Forelimb muscle (tissue), 1 donor: ENCODE data around the gene SEL1L3. TPM values are rescaled to one million over a fixed set of nuclear protein-coding genes. Genes with fewer than 3 reads are reported as not detected.
A peak's percentile ranks its signal among the peaks of the same experiment; 100 is the strongest.
"Not testable (repeated sequence)": the region's sequence is repeated elsewhere in the genome, so short reads cannot be mapped to it uniquely, and the experiment has no call there.

ENCODE experiments used
- DNase-seq: peaks from one replicate; pipeline ENCODE4 v3.0.0-alpha.2; 2013; ENCODE audit warnings: low read depth
- polyA plus RNA-seq: library from polyadenylated mRNA; unstranded; fragments of 120-200 nt; gene quantifications from one replicate; pipeline ENCODE4 v1.2.1, GENCODE V29; 2013; ENCODE audit not compliant: insufficient read length

SEL1L3 gene
- polyA plus RNA-seq, 1 donor: 16.3 TPM

DNA sequence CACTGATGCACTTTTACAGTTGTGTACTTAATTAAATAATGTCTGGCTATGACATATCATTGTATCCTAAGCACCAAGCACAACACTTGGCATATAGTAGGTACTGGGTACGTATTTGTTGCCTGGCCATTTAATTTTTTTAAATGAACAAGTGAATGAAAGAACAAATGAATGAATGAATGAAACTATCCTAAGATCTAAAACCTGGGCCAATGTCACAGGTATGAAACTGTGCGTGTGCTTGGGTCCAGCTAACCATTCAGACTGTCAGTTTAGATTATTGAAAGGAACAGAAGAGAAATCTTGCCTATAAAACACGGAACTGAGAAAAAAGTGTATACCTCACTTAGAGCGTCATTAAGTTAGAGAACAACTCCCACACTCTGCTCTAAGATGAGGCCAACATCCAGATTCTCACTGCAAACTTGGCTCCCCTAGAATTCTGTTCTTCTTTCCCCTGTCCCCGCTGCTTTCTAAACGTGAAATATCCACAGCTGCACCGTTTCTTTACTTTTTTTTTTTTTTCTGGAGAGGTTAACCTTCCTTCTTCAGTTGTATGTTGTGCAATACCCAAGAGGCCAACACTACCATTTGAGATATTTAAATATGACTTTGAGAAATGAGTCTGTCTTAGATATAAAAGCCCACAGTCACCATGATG lies 17.3 kb upstream of the SEL1L3 start:
- DNase-seq: peak; percentile 34

DNA sequence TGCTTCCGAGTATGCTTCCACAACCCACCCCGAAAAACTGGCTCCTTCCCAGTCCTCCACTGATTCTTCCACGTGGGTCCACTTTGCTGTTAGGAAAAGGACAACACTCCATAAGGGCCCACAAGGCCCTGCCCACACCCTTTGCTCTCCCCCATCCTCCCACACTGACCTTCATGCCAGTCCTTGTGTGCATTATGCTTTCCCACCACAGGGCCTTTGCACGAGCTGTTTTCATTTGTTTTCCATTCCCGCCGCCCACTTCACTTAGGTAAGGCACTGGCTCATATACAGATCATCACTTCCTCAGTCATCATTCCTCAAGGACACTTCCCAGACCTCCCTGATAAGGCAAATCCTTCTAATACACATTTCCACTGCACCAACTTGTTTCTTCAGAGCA lies 16.8 kb upstream of the SEL1L3 start:
- DNase-seq: no peak

DNA sequence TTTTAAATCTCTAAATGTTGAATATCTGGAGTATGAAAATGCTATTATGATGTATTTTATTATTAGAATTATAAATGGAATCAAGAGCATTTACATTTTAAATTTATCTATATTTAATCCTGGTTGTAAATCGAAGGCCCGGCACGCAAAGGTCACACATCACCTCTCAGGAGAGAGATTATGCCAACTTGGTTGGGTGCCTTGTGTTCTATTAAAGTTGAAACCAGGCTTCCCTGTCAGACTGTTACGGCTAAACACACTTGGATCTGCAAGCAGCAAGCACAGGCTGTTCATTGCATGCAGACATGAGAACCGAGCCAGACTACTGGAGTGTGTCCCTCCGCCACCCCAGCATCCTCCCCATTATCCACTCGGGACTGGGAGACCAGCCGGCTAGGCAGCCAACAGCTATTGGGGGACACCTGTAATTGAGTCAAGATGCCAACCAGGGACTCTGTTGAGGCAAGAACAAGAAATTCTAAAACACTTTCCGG lies 16.4 kb upstream of the SEL1L3 start:
- no peak for DNase-seq

DNA sequence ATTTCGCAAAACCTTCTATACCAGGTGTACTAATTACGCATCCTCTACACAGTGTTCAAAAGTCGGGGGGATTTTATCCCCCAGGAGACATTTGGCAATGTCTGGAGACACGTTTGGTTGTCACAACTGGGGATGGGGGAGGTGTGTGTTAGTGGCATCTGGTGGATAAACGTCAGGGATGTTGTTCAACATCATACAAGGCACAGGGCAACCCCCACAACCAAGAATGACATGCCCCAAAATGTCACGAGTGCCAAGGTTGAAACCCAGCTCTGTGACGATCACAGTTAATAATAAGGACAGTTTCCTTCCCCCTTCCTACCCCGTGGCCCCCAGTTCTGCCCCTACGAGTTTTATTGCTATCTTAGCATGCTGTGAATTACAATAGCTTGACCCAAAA lies 15.9 kb upstream of the SEL1L3 start:
- no peak for DNase-seq

DNA sequence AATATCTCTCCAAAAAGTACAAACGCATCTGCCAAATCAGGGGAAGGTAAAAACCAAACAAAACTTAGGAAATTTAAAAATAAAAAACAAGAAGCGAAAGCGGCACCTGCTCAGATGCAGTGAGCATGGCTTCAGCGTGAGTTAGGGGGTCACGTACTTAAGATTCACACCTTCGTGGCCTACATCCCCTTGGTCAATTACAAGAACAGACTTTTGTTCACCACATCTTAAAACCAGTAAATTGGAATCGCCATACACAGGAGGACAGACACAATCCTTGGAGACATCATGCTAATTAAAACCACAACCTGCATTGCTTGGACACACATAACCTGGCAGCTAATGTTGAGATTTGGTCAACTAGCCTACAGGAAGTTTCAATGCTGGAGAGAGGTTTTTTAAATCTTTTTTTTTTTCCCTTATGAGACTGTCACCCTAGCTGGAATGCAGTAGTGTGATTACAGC lies 12.5 kb upstream of the SEL1L3 start:
- no peak for DNase-seq

DNA sequence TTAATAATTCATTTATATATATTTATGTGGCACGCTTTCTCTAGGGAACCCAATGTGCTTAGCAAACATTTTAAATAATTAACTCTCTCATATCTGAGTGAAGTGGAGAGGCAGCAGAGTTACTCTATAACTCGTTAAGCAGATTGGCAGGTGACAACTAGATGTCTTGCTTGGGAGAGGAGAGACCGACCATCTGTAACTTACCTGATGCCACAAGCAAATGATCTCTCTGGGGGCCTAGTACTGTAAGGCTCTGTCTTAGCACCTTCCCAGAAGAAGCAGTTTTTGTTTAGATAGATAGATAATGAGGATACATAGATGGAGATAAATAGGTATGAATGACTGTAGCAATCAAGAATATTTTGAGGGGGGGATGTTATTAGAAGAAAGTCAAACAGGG lies 11.9 kb upstream of the SEL1L3 start:
- no peak for DNase-seq

DNA sequence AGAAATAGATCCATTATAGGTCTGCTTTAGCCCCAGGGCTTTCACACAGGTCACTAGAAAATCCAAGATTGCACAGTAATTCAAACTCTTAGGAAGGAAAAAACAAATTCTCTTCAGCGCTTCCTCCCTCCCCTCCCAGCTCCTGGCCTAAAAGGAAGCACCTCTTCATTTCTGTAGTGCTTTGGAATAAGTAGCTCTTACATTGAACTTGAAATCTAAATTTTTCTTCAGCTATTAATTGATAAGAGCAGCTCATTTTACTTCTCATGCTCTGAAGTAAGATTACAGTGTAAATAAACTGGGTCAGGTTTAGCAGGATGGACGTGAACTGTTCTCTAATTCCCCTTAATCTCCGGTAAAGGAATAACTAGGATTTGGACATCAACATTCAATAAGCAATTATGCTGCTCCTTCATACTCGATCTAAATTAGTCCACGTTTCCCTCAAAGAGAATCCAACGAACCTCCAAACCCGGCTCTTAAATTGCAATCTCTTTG lies 10.9 kb upstream of the SEL1L3 start:
- DNase-seq: no peak

DNA sequence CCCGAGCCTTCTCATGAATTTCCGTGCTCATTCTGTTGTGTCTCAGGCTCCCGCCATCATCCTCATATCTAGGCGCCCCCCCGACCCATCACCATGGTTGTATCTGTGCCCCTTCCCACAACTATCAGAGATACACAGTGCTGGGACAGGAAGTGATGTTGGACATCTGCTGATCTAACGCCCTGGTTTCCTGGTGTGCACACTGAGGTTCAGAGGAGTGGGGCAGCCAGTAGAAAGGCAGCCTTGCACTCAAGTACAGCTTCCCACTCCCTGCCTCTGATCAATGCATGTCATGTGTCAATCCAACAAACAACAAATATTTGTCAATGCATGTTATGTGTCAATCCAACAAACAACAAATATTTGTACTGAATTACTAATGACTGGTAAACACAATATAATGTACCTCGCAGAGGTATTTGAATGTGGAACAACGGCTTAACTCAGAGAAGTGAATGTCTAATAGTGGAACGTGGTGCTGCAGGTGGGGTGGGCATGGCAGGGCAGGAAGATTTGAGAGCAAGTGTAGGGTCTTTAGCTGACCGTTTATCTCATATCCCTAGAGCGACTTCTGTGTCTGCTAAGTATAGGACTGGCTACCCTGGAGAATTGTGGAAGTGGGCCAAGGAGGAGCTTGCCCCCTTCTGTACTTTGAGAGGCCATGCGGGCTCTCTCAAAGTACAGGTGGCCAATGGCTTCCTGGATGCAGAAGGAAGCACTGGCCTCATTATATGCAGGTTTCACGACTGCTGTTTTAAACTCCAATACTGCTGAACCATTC lies 10.3 kb upstream of the SEL1L3 start:
- DNase-seq: no peak

DNA sequence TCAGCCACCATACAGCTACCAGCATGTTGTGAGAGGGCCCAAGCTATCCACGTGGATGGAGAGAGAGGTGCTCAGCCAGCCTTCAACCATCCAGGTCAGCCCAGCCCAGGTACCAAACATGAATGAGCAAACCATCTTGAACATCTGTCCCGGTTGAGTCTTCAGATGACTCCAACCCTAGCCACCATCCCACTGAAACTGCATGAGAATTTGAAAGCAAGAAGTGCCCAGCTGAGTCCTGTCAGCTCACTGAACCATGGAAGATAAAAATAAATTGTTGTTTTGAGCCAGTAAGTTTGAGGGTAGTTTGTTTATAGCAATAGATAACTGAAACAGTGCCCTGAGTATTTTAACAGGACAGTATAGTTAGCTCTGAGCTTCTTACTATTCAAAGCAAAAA lies 7.3 kb upstream of the SEL1L3 start:
- no peak for DNase-seq

DNA sequence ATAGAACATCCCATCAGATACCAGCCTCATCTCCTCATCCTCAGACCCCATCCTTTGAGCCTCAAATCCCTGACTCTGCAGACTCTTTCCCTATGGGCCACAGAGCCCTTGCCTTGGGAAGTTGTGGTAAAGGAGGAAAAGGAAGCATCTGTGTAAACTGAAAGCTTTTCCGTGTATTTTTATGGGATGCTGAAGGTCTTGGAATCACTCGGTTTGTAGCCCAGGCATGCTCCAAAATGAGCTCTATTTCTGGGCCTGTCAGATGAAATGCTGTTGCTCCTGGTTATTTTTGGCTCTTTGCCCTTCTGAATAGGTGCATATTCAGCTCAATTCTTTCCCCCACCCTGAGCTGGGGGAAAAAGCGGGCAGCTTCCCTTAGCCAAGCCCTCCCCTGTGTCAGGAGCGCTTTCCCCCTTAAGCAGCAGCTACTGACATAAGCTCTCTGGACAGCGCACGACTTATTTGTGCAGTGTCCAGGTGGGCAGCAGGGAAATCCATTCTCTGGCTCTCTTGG lies 5.0 kb upstream of the SEL1L3 start:
- no peak for DNase-seq

DNA sequence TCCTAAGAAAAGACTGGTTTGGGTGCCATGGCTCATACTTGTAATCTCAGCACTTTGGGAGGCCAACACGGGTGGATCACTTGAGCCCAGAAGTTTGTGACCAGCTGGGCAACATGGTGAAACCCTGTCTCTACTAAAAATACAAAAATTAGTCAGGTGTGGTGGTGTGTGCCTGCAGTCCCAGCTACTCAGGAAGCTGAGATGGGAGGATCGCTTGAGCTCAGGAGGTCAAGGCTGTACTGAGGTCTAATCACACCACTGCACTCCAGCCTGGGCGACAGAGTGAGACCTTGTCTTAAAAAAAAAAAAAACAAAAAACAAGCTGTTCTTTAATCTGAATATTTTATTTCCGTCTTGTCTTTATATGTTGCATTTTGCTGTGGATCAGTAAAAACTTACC lies 3.6 kb upstream of the SEL1L3 start:
- DNase-seq: not testable (repeated sequence)

DNA sequence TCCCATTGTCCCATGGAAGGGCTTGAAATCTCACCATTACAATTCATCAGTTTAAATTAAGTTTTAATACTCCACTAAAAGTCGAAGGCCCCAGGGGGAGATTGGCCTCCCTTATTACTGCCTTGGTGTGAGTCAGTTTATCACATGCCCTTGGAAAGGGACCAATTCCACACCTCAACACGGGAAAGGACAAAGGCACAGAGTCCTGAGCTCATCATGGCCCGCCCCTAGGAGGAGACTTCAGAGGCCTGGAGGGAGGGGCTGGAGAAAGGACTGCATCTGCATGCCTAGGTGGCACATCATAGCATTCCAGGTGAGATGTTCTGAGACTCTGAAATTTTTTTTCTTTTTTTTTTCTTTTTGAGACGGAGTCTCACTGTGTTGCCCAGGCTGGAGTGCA lies 2.8 kb upstream of the SEL1L3 start:
- no peak for DNase-seq

DNA sequence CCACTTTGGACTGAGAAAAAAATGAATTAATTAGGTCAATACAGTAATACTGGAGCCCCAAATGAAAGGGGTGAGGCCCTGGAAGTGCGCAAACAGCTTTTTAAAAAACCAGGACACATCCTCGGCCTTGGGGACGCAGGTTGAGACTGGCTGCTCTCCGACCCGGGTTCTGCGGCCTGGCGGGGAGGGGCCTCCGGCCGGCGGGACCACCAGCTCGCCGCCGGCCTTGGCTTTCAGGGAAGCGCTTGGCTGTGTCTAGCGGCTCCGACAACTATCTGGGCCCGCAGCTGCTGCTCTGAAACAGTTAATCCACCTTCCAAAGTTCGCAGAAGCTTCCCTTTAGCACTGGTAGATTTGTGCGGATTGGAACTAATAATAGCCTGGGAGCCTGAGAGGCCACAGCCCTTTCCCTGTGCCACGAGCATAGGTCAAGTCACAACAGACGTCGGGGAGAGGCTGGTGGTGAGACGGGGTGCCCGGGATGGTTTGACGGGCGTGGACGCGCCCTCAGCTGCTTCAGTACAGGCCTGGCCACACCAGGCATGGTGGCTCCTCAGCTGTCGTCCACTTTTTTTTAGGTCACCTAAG lies 1.1 kb upstream of the SEL1L3 start:
- DNase-seq: no peak

DNA sequence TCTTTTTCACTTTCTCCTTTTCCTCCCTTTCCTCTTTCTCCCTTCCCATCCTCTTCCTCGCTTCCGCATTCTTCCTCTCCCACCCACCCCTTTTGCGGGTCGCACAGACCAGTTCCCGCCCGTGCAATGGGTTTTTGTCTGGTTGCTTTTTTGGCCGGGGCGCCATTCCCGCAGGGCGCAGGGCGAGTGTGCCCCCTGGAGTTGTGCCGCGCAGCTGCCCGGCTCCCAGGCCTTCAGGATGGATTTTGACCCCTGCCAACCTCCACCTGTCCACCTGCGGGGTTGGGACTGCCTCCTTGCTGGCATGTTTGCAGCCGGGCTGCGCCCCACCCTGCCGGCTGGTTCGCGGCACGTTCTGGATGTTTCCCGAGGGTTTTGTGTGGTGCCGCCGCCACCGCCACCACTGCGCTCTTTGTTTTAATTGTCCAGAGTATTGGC lies 578 bp upstream of the SEL1L3 start:
- DNase-seq: no peak

DNA sequence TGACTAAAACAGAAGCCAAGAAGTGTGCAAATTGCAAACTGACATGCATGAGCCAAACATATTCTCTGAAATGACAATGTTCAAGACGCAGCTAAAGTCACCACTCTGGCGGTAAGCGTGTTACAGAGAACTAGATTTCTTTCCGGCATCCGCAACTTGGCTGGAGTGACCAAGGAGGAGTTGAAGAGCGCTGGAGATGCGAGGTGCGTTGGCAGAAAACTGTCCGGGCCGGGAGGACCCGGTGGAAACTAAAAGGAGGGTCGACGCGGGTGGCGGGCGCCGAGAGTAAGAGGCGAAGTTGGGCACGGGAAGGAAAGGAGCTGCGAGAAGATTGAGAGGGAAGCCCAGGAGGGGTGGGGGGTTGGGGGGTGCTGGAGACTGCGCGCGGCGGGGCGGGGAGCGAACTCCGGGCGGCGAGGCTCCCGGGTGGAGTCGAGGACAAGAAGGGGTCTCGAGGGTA lies 807 bp downstream of the SEL1L3 start:
- no peak for DNase-seq

DNA sequence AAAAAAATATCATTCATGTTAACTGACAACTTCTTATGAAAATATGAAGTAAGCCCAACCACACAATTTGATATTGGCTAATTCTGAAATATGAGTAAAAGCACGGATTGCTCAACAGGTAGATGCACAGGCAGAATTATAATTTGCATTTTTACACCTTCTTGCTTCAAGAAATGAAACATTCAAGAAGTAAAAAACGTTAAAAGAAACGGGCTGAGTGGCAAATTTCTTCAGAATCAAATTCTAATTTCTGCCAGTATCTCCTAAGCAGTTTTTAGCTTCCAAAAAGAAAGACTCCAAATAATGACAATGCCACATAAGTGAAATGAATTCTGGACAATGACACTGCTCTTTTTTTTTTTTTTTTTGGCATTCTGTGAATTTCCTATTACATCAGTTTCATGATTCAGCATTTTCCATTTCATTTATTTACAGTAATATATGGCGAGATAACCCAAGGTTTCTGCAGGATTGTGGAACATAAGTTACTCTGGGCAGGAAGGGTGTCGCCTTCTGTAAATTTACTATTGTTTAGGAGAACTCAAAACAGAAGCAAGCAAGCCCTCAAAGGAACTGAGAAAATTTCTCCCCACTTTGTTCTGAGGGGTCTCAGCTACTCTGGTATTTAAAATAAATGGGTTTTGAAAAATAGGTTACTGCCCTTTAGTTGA lies 1.4 kb downstream of the SEL1L3 start:
- no peak for DNase-seq

DNA sequence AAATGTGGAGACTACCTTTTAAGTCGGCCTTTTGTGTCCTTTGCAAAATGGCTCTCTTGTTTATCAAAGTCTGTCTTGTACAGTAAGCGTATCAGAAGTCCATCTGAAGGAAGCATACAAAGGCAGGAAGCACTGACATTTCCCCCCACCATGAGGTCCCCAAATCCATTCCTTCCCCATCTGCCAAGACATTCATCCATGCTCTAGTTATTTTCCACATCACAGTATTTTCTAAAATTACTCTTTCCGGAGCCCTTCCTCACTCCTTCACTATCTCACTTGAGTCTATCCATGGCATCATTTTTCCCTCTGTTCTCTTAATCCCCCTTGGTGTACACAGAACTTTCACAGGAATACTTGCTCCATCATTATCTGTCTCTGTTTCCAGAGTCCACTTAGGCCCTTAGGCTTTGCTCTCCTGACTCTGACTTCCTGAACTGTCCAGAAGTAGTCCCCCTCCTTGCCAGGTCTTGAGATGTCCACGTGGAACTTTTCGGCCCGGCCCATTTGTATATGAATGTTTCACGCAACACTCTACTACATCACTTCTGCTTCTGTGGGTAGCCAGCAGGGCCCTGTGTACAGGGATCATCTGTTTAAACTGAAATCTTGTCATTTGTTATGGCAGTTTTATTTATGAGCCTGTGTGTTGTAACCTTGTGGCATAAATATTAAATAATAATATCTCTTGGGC lies 2.1 kb downstream of the SEL1L3 start:
- DNase-seq: no peak

DNA sequence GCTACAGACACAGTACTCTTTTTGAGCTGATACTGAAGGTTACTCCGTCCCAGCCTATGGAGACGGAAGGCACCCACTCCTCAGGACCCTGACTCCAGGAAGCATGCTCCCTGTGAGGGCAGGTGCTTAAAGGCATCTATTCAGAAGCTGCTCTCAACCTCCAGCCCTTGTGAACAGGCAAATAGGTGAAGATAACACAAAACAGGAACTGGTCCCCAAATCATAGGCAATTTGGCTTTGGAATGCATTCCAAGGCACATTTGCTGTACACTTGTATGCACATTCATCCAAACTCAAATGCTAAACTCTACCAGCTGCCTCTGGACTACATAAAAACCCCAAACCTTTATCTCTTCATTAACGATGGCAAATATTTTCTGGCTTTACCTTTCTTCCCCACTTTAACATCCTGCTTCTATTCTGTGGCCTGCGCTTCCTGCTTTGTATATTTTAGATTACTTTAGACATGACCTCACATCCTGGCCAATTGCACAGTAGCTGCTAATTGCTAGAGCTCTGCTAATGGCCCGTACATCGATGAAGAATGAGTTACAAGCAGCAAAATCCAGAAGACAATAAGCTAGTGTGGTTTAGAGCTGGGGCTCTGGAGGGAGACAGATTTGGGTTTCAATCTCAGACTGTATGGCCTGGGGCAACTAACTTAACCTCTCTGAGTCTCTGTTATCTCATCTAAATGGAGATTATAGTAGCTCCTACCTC lies 3.2 kb downstream of the SEL1L3 start:
- DNase-seq: no peak

DNA sequence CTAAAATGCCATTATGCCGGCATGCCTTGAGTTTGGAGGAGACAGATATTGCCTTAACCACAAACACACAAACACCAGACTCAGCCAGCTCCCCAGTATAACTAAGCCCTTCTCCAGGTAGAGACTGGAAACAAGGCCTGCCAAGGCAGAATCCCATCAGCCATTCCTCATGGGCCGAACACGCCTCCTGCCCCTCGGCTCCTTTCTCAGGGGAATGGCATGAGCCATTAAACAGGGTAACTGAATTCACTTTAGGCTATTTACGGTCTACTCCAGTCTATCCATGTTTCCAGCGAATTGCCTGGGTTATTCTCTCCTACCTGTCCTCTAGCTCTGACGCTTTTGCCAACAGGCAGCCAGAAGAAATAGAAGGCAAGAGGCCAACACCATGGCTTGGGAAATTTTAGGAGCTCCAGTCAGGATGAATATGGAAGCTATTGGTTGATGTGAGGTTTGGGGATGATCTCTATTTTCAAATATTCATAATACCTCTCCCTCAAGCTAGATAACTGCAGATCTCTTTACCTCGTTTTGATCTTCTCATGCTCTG lies 4.9 kb downstream of the SEL1L3 start:
- DNase-seq: no peak

DNA sequence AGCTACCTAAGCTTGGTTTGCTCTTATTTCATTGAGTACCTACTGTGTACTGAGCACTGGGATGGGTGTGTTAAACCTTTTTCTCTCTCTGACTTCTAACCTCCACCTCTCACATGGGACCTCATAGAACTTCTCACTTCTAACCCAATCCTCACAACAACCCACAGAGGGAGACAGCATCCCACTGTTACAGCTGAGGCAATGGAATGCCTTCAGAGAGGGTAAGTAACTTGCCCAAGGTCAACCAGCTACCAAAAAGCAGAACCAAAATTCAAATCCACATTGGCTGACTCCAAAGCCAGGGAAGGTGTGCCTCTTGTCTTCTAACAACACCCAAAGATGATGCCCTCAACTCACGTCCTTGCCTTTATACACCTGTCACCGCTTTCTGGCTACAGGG lies 5.4 kb downstream of the SEL1L3 start:
- DNase-seq: no peak
